Activated CD4-positive, CD25-positive, alpha-beta regulatory T cell treated with anti-CD3 and anti-CD28 coated beads, Interleukin-2, amount 50 U/mL, for 16 hours (primary cell): ENCODE measurements around the gene AKT3.
"Not testable (repeated sequence)": the region's sequence is repeated elsewhere in the genome, so short reads cannot be mapped to it uniquely, and the experiment has no call there.

ENCODE experiments used
- DNase-seq: peaks from one replicate; pipeline ENCODE4 v3.0.0-alpha.2; 2020; ENCODE audit warnings: low read depth, low spot score

Gene AKT3

GRCh38 chr1:243842161-243842560, 7.9 kb downstream of the AKT3 start:
- no peak for DNase-seq

- DNase-seq = no peak
These were observed 8.5 kb downstream of the AKT3 start for GRCh38 chr1:243841507-243841906.

- no peak for DNase-seq
These were observed 12.0 kb downstream of the AKT3 start for GRCh38 chr1:243837907-243838535.

DNA sequence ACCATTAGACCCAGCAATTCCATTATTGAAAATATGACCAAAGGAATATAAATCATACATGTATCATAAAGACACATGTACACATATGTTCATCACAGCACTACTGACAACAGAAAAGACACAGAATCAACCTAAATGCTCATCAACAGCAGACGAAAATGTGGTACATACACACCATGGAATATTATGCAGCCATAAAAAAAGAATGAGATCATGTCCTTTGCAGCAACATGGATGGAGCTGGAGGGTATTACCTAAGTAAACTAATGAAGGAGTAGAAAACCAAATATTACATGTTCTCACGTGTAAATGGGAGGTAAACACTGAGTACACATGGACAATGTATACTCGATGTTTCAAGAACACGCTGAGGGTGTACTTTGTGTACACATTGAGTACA, 15.9 kb downstream of the AKT3 start:
- DNase-seq = no peak

- no peak for DNase-seq
These were observed 18.6 kb downstream of the AKT3 start for GRCh38 chr1:243831463-243831862.

GRCh38 chr1:243827206-243827605, 22.8 kb downstream of the AKT3 start:
- no peak for DNase-seq

- not testable (repeated sequence) for DNase-seq
These were observed 25.1 kb downstream of the AKT3 start for GRCh38 chr1:243824907-243825306.

DNA sequence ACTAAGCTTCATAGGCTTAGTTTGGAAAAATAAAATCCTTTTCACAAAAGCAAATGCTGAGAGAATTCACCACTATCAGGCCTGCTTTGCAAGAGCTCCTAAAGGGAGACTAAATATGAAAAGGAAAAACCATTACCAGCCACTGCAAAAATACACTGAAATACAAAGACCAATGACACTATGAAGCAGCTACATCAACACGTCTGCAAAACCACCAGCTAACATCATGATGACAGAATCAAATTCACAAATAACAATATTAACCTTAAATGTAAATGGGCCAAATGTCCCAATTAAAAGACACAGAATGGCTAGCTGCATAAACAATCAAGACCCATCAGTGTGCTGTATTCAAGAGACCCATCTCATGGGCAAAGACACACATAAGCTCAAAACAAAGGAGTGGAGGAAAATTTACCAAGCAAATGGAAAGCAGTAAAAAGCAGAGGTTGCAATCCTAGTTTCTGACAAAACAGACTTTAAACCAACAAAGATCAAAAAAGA, 28.8 kb downstream of the AKT3 start:
- DNase-seq = no peak

DNA sequence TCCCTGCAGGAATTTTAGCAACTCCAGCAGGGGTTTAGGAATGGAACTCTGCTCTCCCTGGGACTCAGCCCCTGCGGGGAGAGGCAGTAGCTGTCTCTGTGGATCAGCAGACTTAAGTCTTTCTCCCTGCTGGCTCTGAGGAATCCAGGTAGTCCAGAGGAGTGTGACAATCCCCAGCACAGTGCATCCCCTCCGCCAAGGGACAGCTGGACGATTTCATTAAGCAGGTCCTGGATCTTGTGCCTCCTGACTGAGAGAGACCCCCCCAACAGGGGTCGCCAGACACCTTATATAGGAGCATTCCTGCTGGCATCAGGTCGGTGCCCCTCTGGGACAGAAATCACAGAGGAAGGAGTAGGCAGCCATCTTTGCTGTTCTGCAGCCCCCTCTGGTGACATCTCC, 30.6 kb downstream of the AKT3 start:
- no peak for DNase-seq

DNA sequence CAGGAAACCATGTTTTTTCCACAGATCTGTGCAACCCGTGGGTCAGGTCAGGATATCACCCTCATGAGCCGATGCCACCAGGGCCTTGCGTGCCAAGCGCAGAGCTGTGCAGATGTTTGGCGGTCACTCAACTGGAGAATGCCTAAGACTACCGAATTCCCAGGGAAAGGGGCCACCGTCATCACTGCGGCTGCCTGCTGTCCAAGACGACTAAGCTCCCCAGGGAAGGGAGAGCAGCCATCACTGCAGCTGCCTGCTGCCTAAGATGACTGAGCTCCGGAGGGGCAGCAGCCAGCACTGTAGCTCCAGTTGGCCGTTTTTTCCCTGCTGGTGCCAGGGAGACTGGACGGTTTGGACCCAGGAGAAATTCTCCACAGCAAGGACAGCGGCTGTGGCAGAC, 31.1 kb downstream of the AKT3 start:
- no peak for DNase-seq

DNA sequence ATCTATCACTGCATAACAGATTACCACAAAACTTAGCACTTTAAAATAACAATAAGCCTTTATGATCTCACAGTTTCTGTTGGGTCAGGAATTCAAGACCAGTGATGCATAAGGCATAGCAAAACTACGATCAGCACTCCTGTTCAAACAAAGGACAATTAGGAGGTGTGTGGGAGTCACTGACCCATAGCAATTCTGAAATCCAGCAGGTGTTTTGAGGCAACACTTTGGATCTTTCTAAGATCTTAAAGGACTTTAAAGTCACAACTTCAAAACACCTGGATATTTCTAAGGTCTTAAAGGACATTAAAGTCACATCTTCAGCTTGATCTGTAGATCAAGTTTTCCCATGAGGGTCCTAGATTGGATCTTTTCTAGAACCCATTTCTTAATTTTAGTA, 35.3 kb downstream of the AKT3 start:
- no peak for DNase-seq

- not testable (repeated sequence) for DNase-seq
These were observed 42.7 kb downstream of the AKT3 start for GRCh38 chr1:243807346-243807745.

- DNase-seq = no peak
These were observed 43.7 kb downstream of the AKT3 start for GRCh38 chr1:243806310-243806709.

GRCh38 chr1:243802736-243803135, 47.3 kb downstream of the AKT3 start:
- DNase-seq = no peak

DNA sequence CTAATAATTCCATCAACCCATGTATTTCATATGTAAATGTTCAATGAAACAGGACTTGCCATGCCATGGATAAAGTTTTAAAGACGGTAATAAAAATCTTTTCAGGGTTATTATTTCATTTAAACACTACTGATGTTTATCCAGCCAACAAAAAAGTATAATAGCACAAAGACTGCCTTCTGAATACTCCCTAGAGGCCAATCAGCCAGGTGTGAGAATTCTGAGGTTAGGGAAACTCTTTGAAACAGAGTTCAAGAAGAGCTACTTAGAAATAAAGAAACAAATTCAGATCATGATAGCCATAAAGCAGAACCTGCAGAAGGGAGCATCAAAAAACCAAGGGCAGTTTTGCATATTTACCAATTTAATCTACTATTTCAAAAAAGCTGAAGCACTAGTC, 48.7 kb downstream of the AKT3 start:
- no peak for DNase-seq

- DNase-seq = no peak
These were observed 50.1 kb downstream of the AKT3 start for GRCh38 chr1:243799908-243800307.

DNA sequence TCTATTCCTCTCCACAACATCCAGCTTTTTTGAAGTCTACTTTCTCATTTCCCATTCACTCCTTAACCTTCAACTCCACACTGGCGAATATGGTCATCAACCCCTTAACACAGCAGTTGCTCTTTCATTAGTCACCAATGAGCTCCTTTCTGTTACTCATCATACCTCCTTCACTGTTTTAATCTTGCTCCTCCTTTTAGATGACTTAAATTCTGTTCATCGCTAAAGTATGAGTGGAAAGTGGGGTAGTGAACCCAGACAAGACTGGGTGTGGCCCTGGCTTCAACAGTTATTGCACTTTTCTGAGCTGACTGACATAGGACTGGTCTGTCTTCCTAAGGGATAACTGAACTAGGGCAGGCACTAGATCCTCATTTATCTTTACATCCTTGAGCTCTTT, 51.3 kb downstream of the AKT3 start:
- no peak for DNase-seq

DNA sequence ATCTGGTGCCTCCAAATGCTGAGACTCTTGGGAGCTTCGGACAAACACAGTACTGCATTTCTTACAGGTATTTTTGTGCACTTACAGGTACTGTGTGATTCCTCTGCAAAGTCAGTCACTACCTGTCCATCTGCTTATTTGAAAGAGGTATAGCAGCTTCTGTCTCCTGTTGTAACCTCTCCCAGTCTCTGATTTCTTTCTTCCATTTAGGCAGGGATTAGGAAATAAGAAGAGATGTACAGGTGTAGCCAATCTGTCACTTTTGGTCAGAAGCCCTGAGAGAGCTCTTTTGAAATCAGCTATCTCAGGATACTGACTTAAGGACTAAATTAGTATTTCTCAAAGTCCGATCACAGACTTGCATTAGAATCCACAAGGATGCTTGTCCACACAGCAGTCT, 54.0 kb downstream of the AKT3 start:
- DNase-seq = no peak

- DNase-seq = no peak
These were observed 56.7 kb downstream of the AKT3 start for GRCh38 chr1:243793298-243793697.

GRCh38 chr1:243792891-243793290, 57.2 kb downstream of the AKT3 start:
- DNase-seq = no peak

GRCh38 chr1:243792401-243792800, 57.6 kb downstream of the AKT3 start:
- DNase-seq = no peak

DNA sequence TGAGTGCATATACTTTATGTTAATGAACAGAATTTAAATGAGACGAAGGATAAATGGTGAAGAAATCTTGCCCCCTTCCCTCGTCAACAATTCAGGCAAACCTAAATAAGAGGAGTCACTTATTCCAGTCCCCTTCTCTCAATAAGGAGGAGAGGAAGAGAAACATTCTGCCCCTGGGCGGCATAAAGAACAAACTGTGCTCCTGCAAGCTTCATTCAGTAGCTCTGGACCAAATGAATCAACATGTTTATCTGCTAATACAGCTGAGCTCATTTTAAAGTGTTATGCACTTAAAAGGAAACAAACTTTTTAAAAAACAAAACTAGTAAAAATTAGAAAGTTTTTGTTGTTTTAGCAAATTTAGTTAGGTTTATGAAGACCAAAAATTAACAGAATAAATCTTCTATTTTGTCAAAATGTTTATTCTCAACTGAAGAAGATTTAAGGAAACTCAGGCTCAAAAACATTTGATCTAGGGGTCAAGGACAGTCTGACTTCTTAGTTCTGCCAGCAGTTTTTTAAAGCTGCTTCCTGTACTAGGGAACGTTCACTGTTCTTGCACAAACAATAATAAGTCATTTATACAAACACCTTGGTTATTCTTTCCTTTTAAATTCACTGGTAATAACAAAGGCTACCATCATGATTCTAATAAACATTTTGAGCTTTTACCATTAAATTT, 58.3 kb downstream of the AKT3 start:
- no peak for DNase-seq

- no peak for DNase-seq
These were observed 59.6 kb downstream of the AKT3 start for GRCh38 chr1:243790404-243790803.
